B cell (primary cell): ENCODE measurements around the gene HAPLN1.

ENCODE experiments used
- CTCF ChIP-seq: fragments of 200-600 bp; IDR thresholded peaks from one replicate; pipeline ENCODE4 v1.8.0; 2022; ENCODE audit warnings: antibody characterized with exemption, mild to moderate bottlenecking
- EZH2 ChIP-seq: IDR thresholded peaks from 2 replicates; pipeline ENCODE4 v1.6.1; 2012; ENCODE audit warnings: borderline replicate concordance, low read depth, mild to moderate bottlenecking, moderate library complexity, low read length; ENCODE audit not compliant: insufficient read depth, poor library complexity, severe bottlenecking

GRCh38 chr5:83741571-83741970 lies 20.9 kb upstream of the HAPLN1 start:
- no peak for TF ChIP-seq EZH2
- TF ChIP-seq CTCF, result no peak
